Upper lobe of left lung (tissue), 6 donors: ENCODE results near the gene MAP3K12. TPM values are rescaled to one million over a fixed set of nuclear protein-coding genes. Genes with fewer than 3 reads are reported as not detected.
"Not testable (repeated sequence)": the region's sequence is repeated elsewhere in the genome, so short reads cannot be mapped to it uniquely, and the experiment has no call there.

Experiments used
- ATAC-seq, 2 donors: fragments of 200-7000 bp; cut with Tn5 transposase; one replicate each; pipeline ENCODE4 v1.9.1; 2022; ENCODE audit warnings: mild to moderate bottlenecking in 2 of 2, moderate library complexity in 2 of 2; ENCODE audit not compliant: low FRiP score in 2 of 2
- DNase-seq, 2 donors: peaks; one replicate each; pipeline ENCODE4 v3.0.0-alpha.2; 2019 to 2020
- H3K27ac ChIP-seq, 4 donors: fragments of 200-600 bp; sonication (generic); one replicate each; pipeline ENCODE4 v1.5.1; 2016 to 2019
- H3K27me3 ChIP-seq, 4 donors: fragments of 200-600 bp; sonication (generic); one replicate each; pipeline ENCODE4 v1.5.1; 2017 to 2019
- H3K36me3 ChIP-seq, 4 donors: fragments of 200-600 bp; sonication (generic); one replicate each; pipeline ENCODE4 v1.5.1; 2016 to 2019
- H3K4me1 ChIP-seq, 4 donors: fragments of 200-600 bp; sonication (generic); one replicate each; pipeline ENCODE4 v1.5.1; 2018 to 2019
- H3K4me3 ChIP-seq, 4 donors: fragments of 200-600 bp; sonication (generic); one replicate each; pipeline ENCODE4 v1.5.1; 2017 to 2019; ENCODE audit warnings: mild to moderate bottlenecking in 2 of 4, moderate library complexity in 1 of 4
- H3K9me3 ChIP-seq, 4 donors: fragments of 200-600 bp; sonication (generic); one replicate each; pipeline ENCODE4 v1.5.1; 2018 to 2019
- CTCF ChIP-seq, 6 experiments: fragments of 450-650 bp in 4 of 6; fragments of 200-600 bp in 2 of 6; sonication (generic) in 2 of 6; IDR thresholded peaks; one replicate each; pipeline ENCODE4 v1.5.1; 2016 to 2019; ENCODE audit warnings: antibody characterized with exemption in 6 of 6
- EP300 ChIP-seq, 4 donors: sonication (generic); formaldehyde crosslinking; IDR thresholded peaks; one replicate each; pipeline ENCODE4 v1.5.1; 2017; ENCODE audit warnings: antibody characterized with exemption in 4 of 4, control low read depth in 2 of 4
- POLR2A ChIP-seq, 4 donors: fragments of 450-650 bp; IDR thresholded peaks; one replicate each; pipeline ENCODE4 v1.5.1; 2016 to 2017; ENCODE audit warnings: antibody characterized with exemption in 4 of 4, mild to moderate bottlenecking in 2 of 4
- POLR2AphosphoS5 ChIP-seq, 2 donors: sonication (generic); formaldehyde crosslinking; IDR thresholded peaks; one replicate each; pipeline ENCODE4 v1.5.1; 2017; ENCODE audit warnings: antibody characterized with exemption in 2 of 2
- WGBS, 2 donors: methylation state at CpG; one replicate each; pipeline ENCODE4 v1.1.5; 2017 to 2018; 5-methylcytosine and 5-hydroxymethylcytosine counted together
- total RNA-seq, 6 donors: library from RNA; depleted of rRNA in 4 of 6; stranded (reverse); fragments of >200 nt in 4 of 6; gene quantifications; one replicate each; pipeline versions ENCODE4 v1.1.0 to v1.2.1, GENCODE V29; 2016 to 2021
- donor health status: DM: no; HTN: no; CAD: no; lungs with moderate emphysema.
- donor health status: DM: no; HTN: yes; CAD: no; lungs with severe emphysema.

MAP3K12 gene
- total RNA-seq, 6 donors from 2014 or later, result 9.6 to 87.0 (median 17.4) TPM

GRCh38 chr12:53450936-53451335, 48.3 kb downstream of the MAP3K12 start:
- peaks cover 13 to 50% (median 32%) of the 10 kb centered on the region in 4 donors for H3K36me3 ChIP-seq

GRCh38 chr12:53444593-53445325, 54.5 kb downstream of the MAP3K12 start:
- not testable (repeated sequence) for ATAC-seq, H3K27me3 ChIP-seq, H3K9me3 ChIP-seq, DNase-seq, H3K4me3 ChIP-seq
- WGBS, 2 donors, result 83 to 87% methylated on average over 11 of the region's 11 CpGs
- peaks cover 10 to 55% (median 31%) of the 10 kb centered on the region in 4 donors for H3K36me3 ChIP-seq
- H3K4me1 ChIP-seq, result peaks cover 28 to 42% (median 32%) of the 10 kb centered on the region in 4 donors
- H3K27ac ChIP-seq, result peak overlapping the region in 1 of 4 donors; percentile 30

More at GRCh38 chr12:53450936-53451335, 48.3 kb downstream of the MAP3K12 start:
- ATAC-seq (no peak), DNase-seq (no peak)
- no peak overlapping the region for H3K27ac ChIP-seq
- H3K4me3 ChIP-seq, result no peak overlapping the region
- peaks cover 20 to 29% (median 25%) of the 10 kb centered on the region in 4 donors for H3K4me1 ChIP-seq
- no peak for TF ChIP-seq POLR2AphosphoS5 (IDR thresholded peaks at IDR 0.05)
- no peak for TF ChIP-seq CTCF (IDR thresholded peaks at IDR 0.05)
- no peak for TF ChIP-seq POLR2A (IDR thresholded peaks at IDR 0.05)
- TF ChIP-seq EP300 (IDR thresholded peaks at IDR 0.05), result no peak
- no peaks in the 10 kb centered on the region for H3K27me3 ChIP-seq
- H3K9me3 ChIP-seq, result no peaks in the 10 kb centered on the region
- 91 to 93% methylated on average over 7 of the region's 7 CpGs for WGBS, 2 donors

GRCh38 chr12:53443955-53444354, 55.3 kb downstream of the MAP3K12 start:
- Histone ChIP-seq H3K4me3 (no peak overlapping the region), H3K27me3 (no peaks in the 10 kb centered on the region), H3K27ac (peak overlapping the region in 1 of 4 donors; percentile 30), H3K9me3 (no peaks in the 10 kb centered on the region), H3K4me1 (peaks cover 28 to 42% (median 32%) of the 10 kb centered on the region in 4 donors), H3K36me3 (peaks cover 10 to 53% (median 31%) of the 10 kb centered on the region in 4 donors)
- DNase-seq (no peak), ATAC-seq (no peak)
- WGBS, 2 donors, result 79 to 81% methylated on average over 4 of the region's 4 CpGs
- TF ChIP-seq POLR2AphosphoS5 (IDR thresholded peaks at IDR 0.05), result no peak
- no peak for TF ChIP-seq POLR2A (IDR thresholded peaks at IDR 0.05)
- no peak for TF ChIP-seq CTCF (IDR thresholded peaks at IDR 0.05)
- no peak for TF ChIP-seq EP300 (IDR thresholded peaks at IDR 0.05)

- Histone ChIP-seq H3K27me3 (no peaks in the 10 kb centered on the region), H3K9me3 (no peaks in the 10 kb centered on the region), H3K36me3 (peaks cover 3 to 28% (median 19%) of the 10 kb centered on the region in 4 donors), H3K4me1 (peaks cover 28 to 38% (median 34%) of the 10 kb centered on the region in 4 donors), H3K4me3 (peak within 1 kb of the TSS; percentile 49 to 80 (median 66)), H3K27ac (peak within 1 kb of the TSS; percentile 88 to 94 (median 91))
- ATAC-seq (peak; percentile 99 to 100), DNase-seq (peak; percentile 96 to 100)
- peak; percentile 96 to 99 for TF ChIP-seq POLR2AphosphoS5 (IDR thresholded peaks at IDR 0.05)
- no peak for TF ChIP-seq CTCF (IDR thresholded peaks at IDR 0.05)
- TF ChIP-seq POLR2A (IDR thresholded peaks at IDR 0.05), result peak in 3 of 4 donors; percentile 88 to 97 (median 93)
- TF ChIP-seq EP300 (IDR thresholded peaks at IDR 0.05), result no peak
- 2% methylated on average over 20 to 31 of the region's 31 CpGs for WGBS, 2 donors
Observed at GRCh38 chr12:53441040-53441833, 58.0 kb downstream of the MAP3K12 start, which contains the start of gene PRR13. PRR13 (plus strand) TSS chr12:53441734; CDS start chr12:53442715, 981 bp downstream.

- not testable (repeated sequence) for ATAC-seq, H3K4me3 ChIP-seq, H3K27ac ChIP-seq, H3K27me3 ChIP-seq, DNase-seq, H3K9me3 ChIP-seq
- peaks cover 23 to 27% (median 24%) of the 10 kb centered on the region in 4 donors for H3K4me1 ChIP-seq
- peaks cover under 1 to 11% (median 6%) of the 10 kb centered on the region in 4 donors for H3K36me3 ChIP-seq
Observed at GRCh38 chr12:53439582-53439981, 59.7 kb downstream of the MAP3K12 start.

GRCh38 chr12:53435326-53435725, 63.9 kb downstream of the MAP3K12 start:
- not testable (repeated sequence) for H3K27me3 ChIP-seq, H3K9me3 ChIP-seq, DNase-seq, H3K36me3 ChIP-seq, H3K4me1 ChIP-seq, H3K27ac ChIP-seq, H3K4me3 ChIP-seq, ATAC-seq
- WGBS, 2 donors, result 76 to 84% methylated on average over 9 of the region's 9 CpGs
